Loucy (cell line): Measurements from ENCODE around the gene SCARB1.

Experiments used
- H2AFZ ChIP-seq: fragments of 200-600 bp; sonication (generic); 2 replicates; pipeline ENCODE4 v1.6.0; 2016; ENCODE audit warnings: antibody characterized with exemption, mild to moderate bottlenecking, low read length, moderate library complexity
- H3F3A ChIP-seq: fragments of 200-600 bp; 2 replicates; pipeline ENCODE4 v1.6.0; 2016; ENCODE audit warnings: antibody characterized with exemption, low read depth, mild to moderate bottlenecking
- H3K27me3 ChIP-seq: fragments of 200-600 bp; sonication (generic); 2 replicates; pipeline ENCODE4 v1.6.1; 2014; ENCODE audit warnings: low read length, mild to moderate bottlenecking; ENCODE audit not compliant: insufficient read depth, poor library complexity, severe bottlenecking
- H3K36me3 ChIP-seq: fragments of 200-600 bp; sonication (generic); 2 replicates; pipeline ENCODE4 v1.6.1; 2016; ENCODE audit warnings: low read length; ENCODE audit not compliant: insufficient read depth
- H3K4me1 ChIP-seq: fragments of 200-600 bp; sonication (generic); 2 replicates; pipeline ENCODE4 v1.5.1; 2014; ENCODE audit warnings: low read length, mild to moderate bottlenecking; ENCODE audit not compliant: insufficient read depth, poor library complexity, severe bottlenecking
- H3K4me2 ChIP-seq: fragments of 200-600 bp; sonication (generic); 2 replicates; pipeline ENCODE4 v1.6.0; 2014; ENCODE audit warnings: antibody characterized with exemption, low read length, low read depth, mild to moderate bottlenecking; ENCODE audit not compliant: poor library complexity, severe bottlenecking
- H3K4me3 ChIP-seq: fragments of 200-600 bp; sonication (generic); 2 replicates; pipeline ENCODE4 v1.5.1; 2014; ENCODE audit warnings: low read length, mild to moderate bottlenecking, mixed read lengths; ENCODE audit not compliant: poor library complexity, severe bottlenecking
- H3K79me2 ChIP-seq: fragments of 200-600 bp; sonication (generic); 2 replicates; pipeline ENCODE4 v1.6.1; 2014; ENCODE audit warnings: low read length; ENCODE audit not compliant: insufficient read depth
- H3K9ac ChIP-seq: fragments of 200-600 bp; sonication (generic); 2 replicates; pipeline ENCODE4 v1.6.0; 2014; ENCODE audit warnings: mild to moderate bottlenecking, low read depth, low read length, moderate library complexity; ENCODE audit not compliant: poor library complexity, severe bottlenecking
- H3K9me2 ChIP-seq: fragments of 200-600 bp; sonication (generic); replicated peaks from 2 replicates; pipeline ENCODE4 v1.6.1; 2016; ENCODE audit warnings: low read depth, low read length, mixed read lengths
- H3K9me3 ChIP-seq: fragments of 200-600 bp; sonication (generic); 2 replicates; pipeline ENCODE4 v1.6.1; 2014; ENCODE audit warnings: mild to moderate bottlenecking, antibody characterized with exemption, low read length, low read depth; ENCODE audit not compliant: insufficient read depth
- H4K20me1 ChIP-seq: fragments of 200-600 bp; sonication (generic); 2 replicates; pipeline ENCODE4 v1.6.0; 2014; ENCODE audit warnings: antibody characterized with exemption, low read length, mild to moderate bottlenecking; ENCODE audit not compliant: insufficient read depth, poor library complexity, severe bottlenecking
- CTCF ChIP-seq: fragments of 200-600 bp; sonication (generic); conservative IDR thresholded peaks from 2 replicates; pipeline ENCODE4 v1.5.1; 2014; ENCODE audit warnings: mild to moderate bottlenecking, antibody characterized with exemption, low read length
- EZH2phosphoT487 ChIP-seq: fragments of 200-600 bp; IDR thresholded peaks from 2 replicates; pipeline ENCODE4 v1.6.1; 2018; ENCODE audit warnings: antibody characterized with exemption, mild to moderate bottlenecking, moderate library complexity, borderline replicate concordance

SCARB1 gene

GRCh38 chr12:124764451-124764850, 99.2 kb downstream of the SCARB1 start:
- H3K27me3 ChIP-seq, result no peaks in the 10 kb centered on the region
- no peak overlapping the region for H3K4me2 ChIP-seq
- H4K20me1 ChIP-seq, result no peaks in the 10 kb centered on the region
- H3K9me2 ChIP-seq, result no peaks in the 10 kb centered on the region
- H3K9me3 ChIP-seq, result peaks cover 9% of the 10 kb centered on the region; the same call in 1 of the 2 replicates
- peaks cover 3% of the 10 kb centered on the region for H3K4me1 ChIP-seq
- no peaks in the 10 kb centered on the region for H3K79me2 ChIP-seq
- no peaks in the 10 kb centered on the region for H3F3A ChIP-seq
- no peak overlapping the region for H3K9ac ChIP-seq
- peak; percentile 84 for TF ChIP-seq CTCF
- TF ChIP-seq EZH2phosphoT487, result no peak
- H3K36me3 ChIP-seq, result no peaks in the 10 kb centered on the region
- no peak overlapping the region for H3K4me3 ChIP-seq
- H2AFZ ChIP-seq, result no peak overlapping the region

- Histone ChIP-seq H4K20me1 (no peaks in the 10 kb centered on the region), H3K9me3 (peaks cover 9% of the 10 kb centered on the region; the same call in 1 of the 2 replicates), H3K4me2 (no peak overlapping the region), H3K9ac (no peak overlapping the region), H3K36me3 (no peaks in the 10 kb centered on the region), H3K79me2 (no peaks in the 10 kb centered on the region), H3K9me2 (no peaks in the 10 kb centered on the region), H3K27me3 (no peaks in the 10 kb centered on the region), H2AFZ (no peak overlapping the region), H3K4me3 (no peak overlapping the region), H3K4me1 (peaks cover 3% of the 10 kb centered on the region), H3F3A (no peaks in the 10 kb centered on the region)
- TF ChIP-seq CTCF (no peak), EZH2phosphoT487 (no peak)
Measured at GRCh38 chr12:124763594-124763979, 100.1 kb downstream of the SCARB1 start.

- Histone ChIP-seq H3F3A (no peaks in the 10 kb centered on the region), H3K4me1 (peaks cover 3% of the 10 kb centered on the region), H3K9ac (no peak overlapping the region), H3K9me3 (peaks cover 9% of the 10 kb centered on the region; the same call in 1 of the 2 replicates), H3K36me3 (no peaks in the 10 kb centered on the region), H3K79me2 (no peaks in the 10 kb centered on the region), H4K20me1 (no peaks in the 10 kb centered on the region), H3K4me3 (no peak overlapping the region), H2AFZ (no peak overlapping the region), H3K27me3 (no peaks in the 10 kb centered on the region), H3K9me2 (no peaks in the 10 kb centered on the region), H3K4me2 (no peak overlapping the region)
- no peak for TF ChIP-seq CTCF
- TF ChIP-seq EZH2phosphoT487, result no peak
Measured at GRCh38 chr12:124762791-124763593, 100.7 kb downstream of the SCARB1 start.
